GM10847 (cell line): ENCODE measurements around the gene COX10.

Experiments used
- POLR2A ChIP-seq: IDR thresholded peaks from 2 replicates; pipeline ENCODE4 v1.6.1; 2011; ENCODE audit not compliant: insufficient read length; ENCODE audit errors: extremely low read depth

COX10 gene

GRCh38 chr17:14069251-14070021 is at the start of gene COX10:
Gene COX10 (plus strand): TSS chr17:14069504. CDS start chr17:14069606, 102 bp downstream.
- TF ChIP-seq POLR2A = peak; percentile 83

GRCh38 chr17:14032234-14032633 is 37.1 kb upstream of the COX10 start:
- TF ChIP-seq POLR2A = no peak

- TF ChIP-seq POLR2A = no peak
These were observed 36.1 kb upstream of the COX10 start for GRCh38 chr17:14033166-14033565.

GRCh38 chr17:14037453-14037852 is 31.9 kb upstream of the COX10 start:
- TF ChIP-seq POLR2A = no peak

- TF ChIP-seq POLR2A = no peak
These were observed 31.1 kb upstream of the COX10 start for GRCh38 chr17:14038206-14038605.

- TF ChIP-seq POLR2A = no peak
These were observed 26.9 kb upstream of the COX10 start for GRCh38 chr17:14042411-14042810.

GRCh38 chr17:14044702-14045101 is 24.6 kb upstream of the COX10 start:
- TF ChIP-seq POLR2A = no peak

- TF ChIP-seq POLR2A = no peak
These were observed 22.3 kb upstream of the COX10 start for GRCh38 chr17:14046978-14047377.

- no peak for TF ChIP-seq POLR2A
These were observed 21.7 kb upstream of the COX10 start for GRCh38 chr17:14047591-14047990.

GRCh38 chr17:14048169-14048568 is 21.1 kb upstream of the COX10 start:
- no peak for TF ChIP-seq POLR2A

- no peak for TF ChIP-seq POLR2A
These were observed 18.7 kb upstream of the COX10 start for GRCh38 chr17:14050616-14051015.

- no peak for TF ChIP-seq POLR2A
These were observed 17.6 kb upstream of the COX10 start for GRCh38 chr17:14051692-14052091.

GRCh38 chr17:14052886-14053615 is 16.3 kb upstream of the COX10 start:
- TF ChIP-seq POLR2A = no peak

GRCh38 chr17:14057591-14057990 is 11.7 kb upstream of the COX10 start:
- TF ChIP-seq POLR2A = no peak

GRCh38 chr17:14058051-14058450 is 11.3 kb upstream of the COX10 start:
- no peak for TF ChIP-seq POLR2A

- TF ChIP-seq POLR2A = no peak
These were observed 8.6 kb upstream of the COX10 start for GRCh38 chr17:14060706-14061105.
